ENCODE measurements around the gene NR2F1-AS1.

GRCh38 chr5:93462916-93463315 lies 118.1 kb downstream of the NR2F1-AS1 start:
- TF ChIP-seq POLR2A (IDR thresholded peaks at IDR 0.05; ENCODE audit: low read depth, low read length) (no peak), TAF1 (IDR thresholded peaks at IDR 0.05; ENCODE audit: borderline replicate concordance, low read depth, low read length) (no peak), POLR2AphosphoS5 (IDR thresholded peaks at IDR 0.05; ENCODE audit: low read depth, low read length) (no peak)
